Glutamatergic neuron (in vitro differentiated cells): ENCODE data around the gene DIP2B. TPM values are rescaled to one million over a fixed set of nuclear protein-coding genes. Genes with fewer than 3 reads are reported as not detected.

Experiments
- DNase-seq: peaks from one replicate; pipeline ENCODE4 v3.0.0; 2022
- H3K27ac Mint-ChIP-seq: one replicate; pipeline ENCODE4 v1.8.0; 2020; ENCODE audit warnings: mild to moderate bottlenecking, mixed read lengths, inconsistent platforms; ENCODE audit not compliant: unreplicated experiment
- H3K27me3 Mint-ChIP-seq: one replicate; pipeline ENCODE4 v1.8.0; 2020; ENCODE audit warnings: mild to moderate bottlenecking, moderate library complexity, mixed read lengths, inconsistent platforms; ENCODE audit not compliant: unreplicated experiment
- H3K36me3 Mint-ChIP-seq: one replicate; pipeline ENCODE4 v1.8.0; 2020; ENCODE audit warnings: mild to moderate bottlenecking, mixed read lengths, inconsistent platforms; ENCODE audit not compliant: unreplicated experiment
- H3K4me1 Mint-ChIP-seq: one replicate; pipeline ENCODE4 v1.8.0; 2020; ENCODE audit warnings: mild to moderate bottlenecking, low read depth, mixed read lengths, inconsistent platforms; ENCODE audit not compliant: unreplicated experiment
- H3K4me3 Mint-ChIP-seq: one replicate; pipeline ENCODE4 v1.8.0; 2020; ENCODE audit warnings: mild to moderate bottlenecking, mixed read lengths, inconsistent platforms; ENCODE audit not compliant: unreplicated experiment
- H3K9me3 Mint-ChIP-seq: one replicate; pipeline ENCODE4 v1.8.0; 2020; ENCODE audit warnings: mild to moderate bottlenecking, moderate library complexity, mixed read lengths, inconsistent platforms; ENCODE audit not compliant: unreplicated experiment
- CTCF ChIP-seq: fragments of 200-600 bp; sonication (generic); IDR thresholded peaks from one replicate; pipeline ENCODE4 v1.5.0; 2021; ENCODE audit not compliant: partially characterized antibody, unreplicated experiment
- total RNA-seq: library from RNA; stranded (reverse); fragmentation: NEBNext Ultra II Directional; extraction: Animal tissue kit (Norgen Biotek cat#: 25700); gene quantifications from one replicate; pipeline ENCODE4 v1.2.1, GENCODE V29; 2021; ENCODE audit not compliant: unreplicated experiment

Gene DIP2B
- total RNA-seq, 1 donor from 2014 or later, result 37.3 TPM

- Mint-ChIP-seq H3K9me3 (no peaks in the 10 kb centered on the region), H3K4me3 (no peak overlapping the region), H3K4me1 (peaks cover 6% of the 10 kb centered on the region), H3K27me3 (no peaks in the 10 kb centered on the region), H3K36me3 (no peaks in the 10 kb centered on the region), H3K27ac (no peak overlapping the region)
- TF ChIP-seq CTCF, result no peak
- DNase-seq, result no peak
These were observed 67.5 kb downstream of the DIP2B start for GRCh38 chr12:50572287-50572686.

- Mint-ChIP-seq H3K4me1 (peaks cover 6% of the 10 kb centered on the region), H3K4me3 (no peak overlapping the region), H3K9me3 (no peaks in the 10 kb centered on the region), H3K27me3 (no peaks in the 10 kb centered on the region), H3K27ac (no peak overlapping the region), H3K36me3 (no peaks in the 10 kb centered on the region)
- DNase-seq, result no peak
- TF ChIP-seq CTCF, result no peak
These were observed 68.0 kb downstream of the DIP2B start for GRCh38 chr12:50572760-50573159.

- TF ChIP-seq CTCF, result no peak
- no peaks in the 10 kb centered on the region for H3K36me3 Mint-ChIP-seq
- no peak overlapping the region for H3K4me3 Mint-ChIP-seq
- no peaks in the 10 kb centered on the region for H3K27me3 Mint-ChIP-seq
- H3K9me3 Mint-ChIP-seq, result no peaks in the 10 kb centered on the region
- no peak for DNase-seq
- H3K4me1 Mint-ChIP-seq, result peaks cover 6% of the 10 kb centered on the region
- no peak overlapping the region for H3K27ac Mint-ChIP-seq
These were observed 68.5 kb downstream of the DIP2B start for GRCh38 chr12:50573271-50573670.

- H3K9me3 Mint-ChIP-seq, result no peaks in the 10 kb centered on the region
- DNase-seq, result no peak
- no peak for TF ChIP-seq CTCF
- H3K27ac Mint-ChIP-seq, result no peak overlapping the region
- H3K27me3 Mint-ChIP-seq, result no peaks in the 10 kb centered on the region
- no peak overlapping the region for H3K4me3 Mint-ChIP-seq
- peaks cover 2% of the 10 kb centered on the region for H3K4me1 Mint-ChIP-seq
- no peaks in the 10 kb centered on the region for H3K36me3 Mint-ChIP-seq
These were observed 70.0 kb downstream of the DIP2B start for GRCh38 chr12:50574601-50575348.

GRCh38 chr12:50579757-50580267 is 75.0 kb downstream of the DIP2B start:
- no peak overlapping the region for H3K27ac Mint-ChIP-seq

More at GRCh38 chr12:50579757-50580267, 75.0 kb downstream of the DIP2B start:
- Mint-ChIP-seq H3K4me3 (no peak overlapping the region), H3K36me3 (no peaks in the 10 kb centered on the region), H3K9me3 (no peaks in the 10 kb centered on the region), H3K4me1 (no peaks in the 10 kb centered on the region), H3K27me3 (no peaks in the 10 kb centered on the region)
- TF ChIP-seq CTCF, result no peak
- DNase-seq, result no peak
